PFSK-1 (cell line): ENCODE data around the gene PBX4.

ENCODE experiments used
- POLR2AphosphoS5 ChIP-seq: IDR thresholded peaks from 2 replicates; pipeline ENCODE4 v1.6.1; 2012; ENCODE audit warnings: low read depth, mild to moderate bottlenecking, control low read depth, low read length, moderate library complexity
- TAF1 ChIP-seq: IDR thresholded peaks from 2 replicates; pipeline ENCODE4 v1.6.1; 2012; ENCODE audit warnings: low read length, control low read depth, borderline replicate concordance; ENCODE audit not compliant: insufficient read depth
- TF ChIP-seq, protein P1 (sequence below), 2 experiments: IDR thresholded peaks; 2 replicates each; pipeline versions ENCODE4 v1.6.1 to v1.8.0; 2011 to 2012; ENCODE audit warnings: low read depth in 2 of 2, low read length in 2 of 2, control low read depth in 1 of 2, inconsistent platforms in 1 of 2, mild to moderate bottlenecking in 1 of 2, moderate library complexity in 1 of 2; ENCODE audit not compliant: insufficient read depth in 1 of 2

GRCh38 chr19:19656451-19657396, 38.2 kb upstream of the PBX4 start:
- TF ChIP-seq, protein P1, sequence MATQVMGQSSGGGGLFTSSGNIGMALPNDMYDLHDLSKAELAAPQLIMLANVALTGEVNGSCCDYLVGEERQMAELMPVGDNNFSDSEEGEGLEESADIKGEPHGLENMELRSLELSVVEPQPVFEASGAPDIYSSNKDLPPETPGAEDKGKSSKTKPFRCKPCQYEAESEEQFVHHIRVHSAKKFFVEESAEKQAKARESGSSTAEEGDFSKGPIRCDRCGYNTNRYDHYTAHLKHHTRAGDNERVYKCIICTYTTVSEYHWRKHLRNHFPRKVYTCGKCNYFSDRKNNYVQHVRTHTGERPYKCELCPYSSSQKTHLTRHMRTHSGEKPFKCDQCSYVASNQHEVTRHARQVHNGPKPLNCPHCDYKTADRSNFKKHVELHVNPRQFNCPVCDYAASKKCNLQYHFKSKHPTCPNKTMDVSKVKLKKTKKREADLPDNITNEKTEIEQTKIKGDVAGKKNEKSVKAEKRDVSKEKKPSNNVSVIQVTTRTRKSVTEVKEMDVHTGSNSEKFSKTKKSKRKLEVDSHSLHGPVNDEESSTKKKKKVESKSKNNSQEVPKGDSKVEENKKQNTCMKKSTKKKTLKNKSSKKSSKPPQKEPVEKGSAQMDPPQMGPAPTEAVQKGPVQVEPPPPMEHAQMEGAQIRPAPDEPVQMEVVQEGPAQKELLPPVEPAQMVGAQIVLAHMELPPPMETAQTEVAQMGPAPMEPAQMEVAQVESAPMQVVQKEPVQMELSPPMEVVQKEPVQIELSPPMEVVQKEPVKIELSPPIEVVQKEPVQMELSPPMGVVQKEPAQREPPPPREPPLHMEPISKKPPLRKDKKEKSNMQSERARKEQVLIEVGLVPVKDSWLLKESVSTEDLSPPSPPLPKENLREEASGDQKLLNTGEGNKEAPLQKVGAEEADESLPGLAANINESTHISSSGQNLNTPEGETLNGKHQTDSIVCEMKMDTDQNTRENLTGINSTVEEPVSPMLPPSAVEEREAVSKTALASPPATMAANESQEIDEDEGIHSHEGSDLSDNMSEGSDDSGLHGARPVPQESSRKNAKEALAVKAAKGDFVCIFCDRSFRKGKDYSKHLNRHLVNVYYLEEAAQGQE (IDR thresholded peaks at IDR 0.05; ENCODE audit: insufficient read depth in 1 of 2, low read depth in 2 of 2, low read length in 2 of 2): no peak
- TF ChIP-seq TAF1: no peak
- no peak for TF ChIP-seq POLR2AphosphoS5
